Activated CD4-positive, alpha-beta T cell treated with anti-CD3 and anti-CD28 coated beads, Interleukin-2, Interleukin-4, amounts not matched to agents 100 ng/mL and 50 ng/mL, durations not matched to agents 16 hours and 8 hours (primary cell): ENCODE data around the gene G2E3.
A peak's percentile ranks its signal among the peaks of the same experiment; 100 is the strongest.
"Not testable (repeated sequence)": the region's sequence is repeated elsewhere in the genome, so short reads cannot be mapped to it uniquely, and the experiment has no call there.

ENCODE experiments used
- DNase-seq: peaks from one replicate; pipeline ENCODE4 v3.0.0-alpha.2; 2020; ENCODE audit warnings: low spot score

Gene G2E3

DNA sequence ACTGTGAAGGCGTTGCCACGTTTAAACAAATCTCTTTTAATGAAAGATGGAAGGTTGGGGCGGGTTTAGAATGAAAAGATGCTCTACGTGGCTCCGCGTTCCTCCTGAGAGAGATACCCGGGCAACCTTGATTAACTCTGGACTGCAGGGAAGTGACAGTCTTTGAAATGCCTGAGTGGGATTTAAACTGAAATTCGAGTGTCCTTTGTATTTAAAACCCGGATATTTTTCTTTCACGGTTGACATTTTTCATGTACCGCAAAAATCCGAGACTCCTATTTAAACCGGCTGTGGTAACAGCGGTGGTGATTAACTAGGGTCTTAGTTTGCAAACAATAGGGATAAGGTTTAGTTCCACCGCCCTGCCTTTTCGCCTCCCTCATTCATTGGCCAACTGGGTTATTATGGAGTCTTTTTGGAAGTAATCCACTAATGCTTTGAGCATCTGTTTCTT is 707 bp downstream of the G2E3 start:
- DNase-seq = no peak

DNA sequence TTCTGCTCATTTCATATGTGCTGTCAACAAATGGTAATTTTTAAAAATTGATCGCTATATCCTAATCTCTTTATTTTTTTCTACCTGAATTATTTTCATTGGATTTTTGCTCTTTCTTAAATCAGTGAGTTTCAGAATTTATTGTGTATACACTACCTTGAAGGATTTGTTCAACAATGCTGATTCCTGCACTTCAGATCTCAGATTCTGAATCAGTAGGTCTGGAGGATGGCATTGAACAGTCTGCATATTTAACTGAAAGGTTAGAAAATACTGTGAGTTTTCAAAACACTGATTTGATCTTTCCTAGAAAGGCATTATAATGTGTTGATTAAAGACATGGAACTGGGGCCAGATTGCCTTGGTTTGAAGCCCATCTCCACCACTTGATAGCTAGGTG is 1.6 kb downstream of the G2E3 start:
- DNase-seq = no peak

DNA sequence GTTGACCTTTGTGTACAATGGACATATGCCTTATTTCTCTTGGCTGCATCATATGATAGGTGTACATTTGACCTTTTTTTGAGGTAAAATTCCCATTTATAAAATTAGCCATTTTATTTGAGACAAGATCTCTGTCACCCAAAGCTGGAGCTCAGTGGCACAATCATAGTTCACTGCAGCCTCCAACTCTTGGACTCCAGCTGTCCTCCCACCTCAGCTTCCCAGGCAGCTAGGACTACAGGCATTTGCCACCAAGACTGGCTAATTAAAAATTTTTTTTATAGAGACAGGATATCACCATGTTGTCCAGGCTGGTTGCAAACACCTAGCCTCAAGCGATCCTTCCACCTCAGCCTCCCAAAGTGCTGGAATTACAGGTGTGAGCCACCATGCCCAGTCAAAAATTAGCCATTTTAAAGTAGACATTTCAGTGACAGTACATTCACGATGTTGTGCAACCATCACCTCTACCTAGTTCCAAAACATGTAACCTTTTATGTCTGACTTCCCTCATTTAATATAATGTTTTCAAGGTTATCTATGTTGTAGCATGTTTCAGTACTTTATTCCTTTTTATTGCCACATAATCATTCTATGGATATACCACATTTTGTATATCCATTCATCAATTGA is 5.4 kb downstream of the G2E3 start:
- no peak for DNase-seq

DNA sequence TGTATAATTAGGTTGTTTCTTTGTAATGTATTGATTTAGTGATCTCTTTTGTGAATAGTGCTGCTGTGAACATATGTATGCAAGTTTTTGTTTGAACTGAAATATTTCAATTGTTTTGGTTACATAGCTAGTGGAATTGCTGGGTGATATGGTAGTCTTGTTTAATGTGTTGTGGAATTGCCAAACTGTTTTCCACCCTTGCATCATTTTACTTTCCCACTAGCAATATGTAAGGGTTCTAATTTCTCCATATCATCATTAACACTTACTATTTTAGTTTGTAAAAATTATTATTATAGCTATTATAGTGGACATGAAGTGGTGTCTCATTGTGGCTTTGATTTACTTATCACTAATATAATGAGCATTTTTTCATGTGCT is 5.9 kb downstream of the G2E3 start:
- DNase-seq = no peak

DNA sequence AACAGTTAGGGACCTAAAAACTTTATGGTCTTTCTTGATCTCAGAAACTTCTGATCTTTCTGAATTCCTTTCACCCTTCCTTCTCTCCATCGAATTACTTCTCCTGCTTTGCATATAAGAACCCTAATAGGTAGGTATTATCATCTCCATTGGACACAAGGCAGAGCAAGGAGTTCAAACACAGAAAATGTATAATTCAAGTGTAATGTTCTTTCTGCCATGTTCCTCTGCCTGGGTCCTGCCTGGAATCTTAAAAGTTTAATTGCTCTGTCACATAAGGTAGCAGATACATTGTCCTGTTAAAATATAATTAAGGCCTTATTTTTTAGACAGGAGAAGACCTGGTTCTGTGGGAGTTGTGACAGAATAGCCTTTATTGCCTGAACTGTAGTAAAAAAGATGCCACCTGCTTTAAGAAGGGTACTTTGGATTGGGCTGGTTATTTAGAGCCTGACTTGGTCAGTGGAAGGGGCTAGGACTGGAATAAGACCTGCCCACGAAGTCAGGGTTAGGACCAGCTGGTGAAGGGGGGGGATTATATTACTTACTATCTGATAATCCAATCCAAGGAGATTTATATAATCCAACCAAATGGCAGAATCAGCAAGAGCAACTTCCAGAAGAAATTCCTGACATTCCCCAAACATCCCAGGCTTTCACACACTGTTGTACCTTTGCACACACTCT is 10.4 kb downstream of the G2E3 start:
- no peak for DNase-seq

DNA sequence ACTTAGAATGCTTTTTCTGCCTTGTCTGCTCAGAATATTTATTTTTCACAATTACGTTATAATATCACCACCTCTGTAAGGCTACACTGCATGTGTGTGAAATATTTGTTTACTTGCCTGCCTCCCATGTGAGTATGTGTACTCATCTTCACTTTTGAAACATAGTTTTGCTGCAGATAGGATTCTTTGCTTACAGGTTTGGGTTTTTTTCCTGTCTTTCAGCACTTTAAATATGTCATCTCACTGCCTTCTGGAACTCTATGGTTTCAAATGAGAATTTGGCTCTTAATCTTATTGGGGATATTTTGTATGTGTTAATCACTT is 10.9 kb downstream of the G2E3 start:
- no peak for DNase-seq

DNA sequence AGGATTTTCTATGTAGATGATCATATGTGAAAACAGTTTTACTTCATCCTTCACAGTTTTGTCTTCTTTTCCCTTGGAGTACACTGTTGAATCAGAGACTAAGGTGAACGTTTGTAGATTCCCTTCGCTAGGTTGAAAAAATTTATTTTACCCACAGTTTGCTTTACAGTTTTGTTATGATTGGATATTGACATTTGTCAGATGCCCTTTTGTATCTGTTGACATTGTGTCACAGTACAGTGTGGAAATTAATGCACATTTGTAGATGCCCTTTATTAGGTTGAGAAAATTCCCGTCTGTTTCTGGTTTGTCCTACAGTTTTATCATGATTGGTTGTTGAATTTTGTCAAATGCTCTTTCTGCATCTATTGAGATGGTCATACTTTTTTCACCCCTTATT is 13.3 kb downstream of the G2E3 start:
- no peak for DNase-seq

DNA sequence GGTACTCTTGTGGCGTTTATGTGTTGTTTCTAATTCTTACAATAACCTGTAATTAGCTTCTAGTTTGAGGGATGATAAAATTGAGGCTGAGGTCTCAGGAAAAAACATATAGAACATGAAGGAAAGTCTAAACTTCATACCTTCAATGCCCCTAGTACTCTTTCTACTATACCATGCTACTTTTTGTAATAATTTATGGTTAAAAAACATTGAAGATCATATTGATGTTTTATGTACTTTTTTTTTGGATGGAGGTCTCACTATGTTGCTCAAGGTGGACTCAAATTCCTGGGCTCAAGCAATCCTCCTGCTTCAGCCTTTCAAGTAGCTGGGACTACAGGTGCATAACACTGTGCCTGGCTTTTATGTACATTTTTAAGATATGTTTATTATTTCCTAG is 13.8 kb downstream of the G2E3 start:
- DNase-seq = no peak

DNA sequence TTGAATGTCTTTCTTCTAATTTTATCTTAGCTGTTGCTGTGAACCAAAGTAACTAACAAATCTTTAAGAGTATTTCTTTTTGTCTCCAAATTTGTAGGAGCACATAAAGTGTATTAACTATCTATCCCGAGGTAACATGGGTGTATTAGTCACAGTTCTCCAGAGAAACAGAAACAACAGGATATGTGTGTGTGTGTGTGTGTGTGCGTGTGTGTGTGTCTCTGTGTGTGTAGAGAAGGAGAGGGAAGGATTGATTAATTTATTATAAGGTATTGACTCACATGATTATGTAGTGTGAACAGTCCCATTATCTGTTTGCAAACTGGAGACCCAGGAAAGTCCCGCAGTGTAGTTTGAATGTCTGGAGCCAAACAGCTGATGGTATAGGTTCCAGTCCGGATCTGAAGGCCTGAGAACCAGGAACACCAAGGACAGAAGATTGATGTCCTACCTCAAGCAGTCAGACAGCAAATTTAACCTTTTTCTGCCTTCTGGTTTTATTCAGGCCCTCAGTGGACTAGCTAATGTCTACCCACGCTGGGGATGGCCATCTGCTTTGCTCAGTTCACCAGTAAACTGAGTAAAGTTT is 14.4 kb downstream of the G2E3 start:
- DNase-seq = no peak

DNA sequence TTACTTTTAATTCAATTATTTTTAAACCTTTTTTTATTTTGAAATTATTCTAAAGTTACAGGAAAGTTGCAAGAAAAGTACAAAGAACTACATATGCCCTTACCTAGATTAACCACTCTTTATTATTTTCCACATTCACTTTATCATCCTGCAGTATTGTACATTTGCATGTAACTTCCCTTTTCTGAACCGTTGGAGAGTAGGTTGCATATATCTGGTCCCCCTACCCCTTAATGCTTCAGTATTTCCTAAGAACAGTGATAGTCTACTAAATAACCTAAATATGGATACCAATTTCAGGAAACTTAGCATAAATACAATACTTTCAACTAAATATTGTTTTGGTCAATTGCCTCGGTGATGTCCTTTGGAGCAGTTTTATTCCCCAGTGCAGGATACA is 15.0 kb downstream of the G2E3 start:
- no peak for DNase-seq

DNA sequence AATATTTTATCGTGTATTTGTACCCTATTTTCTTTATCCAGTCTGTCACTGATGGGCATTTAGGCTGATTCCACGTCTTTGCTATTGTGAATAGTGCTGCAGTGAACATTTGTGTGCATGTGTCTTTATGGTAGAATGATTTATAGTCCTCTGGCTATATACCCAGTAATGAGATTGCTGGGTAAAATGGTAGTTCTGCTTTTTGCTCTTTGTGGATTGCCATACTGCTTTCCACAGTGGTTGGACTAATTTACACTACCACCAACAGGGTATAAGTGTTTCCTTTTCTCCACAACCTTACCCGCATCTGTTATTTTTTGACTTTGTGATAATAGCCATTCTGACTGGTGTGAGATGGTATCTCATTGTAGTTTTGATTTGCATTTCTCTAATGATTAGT is 15.8 kb downstream of the G2E3 start:
- DNase-seq = not testable (repeated sequence)

DNA sequence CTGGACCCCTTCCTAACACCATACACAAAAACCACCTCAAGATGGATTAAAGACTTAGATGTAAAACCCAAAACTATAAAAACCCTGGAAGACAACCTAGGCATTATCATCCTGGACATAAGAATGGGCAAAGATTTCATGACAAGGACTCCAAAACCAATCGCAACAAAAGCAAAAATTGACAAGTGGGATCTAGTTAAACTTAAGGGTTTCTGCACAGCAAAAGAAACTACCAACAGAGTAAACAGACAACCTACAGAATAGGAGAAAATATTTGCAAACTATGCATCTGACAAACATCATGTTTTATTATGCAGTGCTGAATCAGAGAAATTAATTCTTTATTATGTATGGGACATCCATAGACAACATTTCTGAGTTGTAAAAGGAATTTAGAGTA is 17.4 kb downstream of the G2E3 start:
- not testable (repeated sequence) for DNase-seq

DNA sequence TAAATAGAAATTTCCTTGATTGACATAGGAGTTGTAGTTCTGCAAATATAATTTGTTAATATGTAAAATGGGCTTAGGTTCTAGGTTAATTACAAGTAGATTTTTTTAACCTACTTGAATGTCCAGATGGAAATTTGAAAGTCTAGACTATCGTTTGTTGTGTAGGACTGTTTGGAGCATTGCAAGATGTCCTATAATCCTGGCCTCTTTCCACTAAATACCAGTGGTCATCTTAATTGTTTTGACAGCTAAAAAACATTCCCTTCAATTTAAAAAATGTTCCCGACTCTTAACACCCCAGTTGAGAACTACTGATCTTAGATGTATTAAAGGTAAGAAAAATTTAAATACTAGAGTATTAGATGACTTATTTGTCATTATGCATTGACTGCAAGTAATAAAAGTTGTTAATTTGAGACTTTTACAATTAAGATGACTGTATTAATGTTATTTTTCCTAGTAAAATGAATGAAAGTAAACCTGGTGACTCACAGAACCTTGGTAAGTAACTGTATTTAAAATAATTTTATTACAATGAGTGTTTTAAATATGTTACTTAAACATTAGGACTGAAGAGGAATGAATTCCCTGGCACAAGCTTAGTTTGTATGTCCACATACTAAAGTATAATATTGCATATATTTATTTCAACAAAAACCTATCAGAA is 21.8 kb downstream of the G2E3 start:
- DNase-seq = no peak

DNA sequence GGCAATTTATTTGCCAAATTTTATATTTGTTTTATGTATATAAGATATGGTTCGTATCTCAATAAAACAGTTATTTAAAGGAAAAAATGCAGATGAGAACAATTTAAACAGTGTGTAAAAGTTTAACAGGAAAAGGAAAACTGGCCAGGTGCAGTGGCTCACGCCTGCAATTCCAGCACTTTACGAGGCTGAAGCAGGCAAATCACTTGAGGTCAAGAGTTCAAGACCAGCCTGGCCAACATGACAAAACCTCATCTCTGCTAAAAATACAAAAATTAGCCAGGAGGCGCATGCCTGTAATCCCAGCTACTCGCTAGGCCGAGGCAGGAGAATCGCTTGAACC is 22.3 kb downstream of the G2E3 start:
- DNase-seq = no peak

DNA sequence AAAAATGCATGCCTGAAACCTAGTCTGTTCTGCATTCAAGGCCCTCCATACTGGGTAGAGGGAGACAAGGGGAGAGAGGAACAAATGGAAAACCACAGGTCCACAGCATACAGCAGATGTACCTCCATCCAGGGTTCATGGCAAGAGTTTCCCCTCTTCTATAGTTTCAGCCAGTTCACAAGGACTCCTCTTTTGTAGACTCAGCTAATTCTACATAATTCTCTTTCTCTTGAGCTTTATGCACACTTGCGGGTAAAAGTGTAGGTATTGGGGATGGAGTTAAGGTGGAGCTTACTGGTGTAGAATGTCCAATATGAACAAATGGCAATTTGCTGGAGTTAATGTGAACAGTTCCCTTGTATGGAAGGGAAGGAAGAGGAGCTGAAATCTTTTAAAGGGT is 23.4 kb downstream of the G2E3 start:
- DNase-seq = no peak

DNA sequence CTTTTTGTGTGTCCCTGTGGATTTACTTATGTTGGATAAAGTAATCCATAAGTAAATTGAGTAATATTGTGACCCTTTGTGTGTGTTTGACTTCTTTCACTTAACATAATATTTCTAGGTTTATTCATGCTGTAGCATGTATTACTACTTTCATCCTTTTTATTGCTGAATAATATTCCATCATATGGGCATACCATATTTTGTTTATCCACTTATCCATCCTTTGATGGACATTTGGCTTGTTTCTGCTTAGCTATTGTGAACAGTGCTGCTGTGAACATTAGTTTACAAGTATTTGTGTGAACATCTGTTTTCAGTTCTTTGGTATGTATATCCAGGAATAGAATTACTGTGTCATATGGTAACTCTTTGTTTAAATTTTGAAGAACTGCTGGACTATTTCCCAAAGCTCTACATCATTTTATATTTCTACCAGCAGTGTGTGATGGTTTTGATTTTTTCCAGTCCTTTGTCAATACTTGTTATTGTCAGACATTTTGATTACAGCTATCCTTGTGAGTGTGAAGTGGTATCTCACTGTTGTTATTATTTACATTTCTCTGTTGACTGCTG is 25.2 kb downstream of the G2E3 start:
- DNase-seq = no peak

DNA sequence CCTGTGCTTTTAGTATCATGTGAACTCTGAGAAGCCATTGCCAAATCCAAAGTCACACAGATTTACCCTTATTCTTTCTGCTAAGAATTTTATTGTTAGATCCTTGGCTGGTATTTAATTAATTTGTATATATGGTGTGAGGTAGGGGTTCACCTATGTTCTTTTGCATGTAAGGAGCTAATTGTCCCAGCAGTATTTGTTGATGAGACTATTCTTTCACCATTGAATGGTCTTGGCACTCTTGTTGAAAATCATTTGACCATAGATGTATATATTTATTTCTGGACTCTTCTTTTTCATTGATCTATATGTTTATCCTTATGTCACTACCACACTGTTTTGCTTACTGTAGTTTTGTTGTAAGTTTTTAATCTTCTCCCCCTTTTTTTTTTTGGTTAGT is 26.2 kb downstream of the G2E3 start:
- no peak for DNase-seq

DNA sequence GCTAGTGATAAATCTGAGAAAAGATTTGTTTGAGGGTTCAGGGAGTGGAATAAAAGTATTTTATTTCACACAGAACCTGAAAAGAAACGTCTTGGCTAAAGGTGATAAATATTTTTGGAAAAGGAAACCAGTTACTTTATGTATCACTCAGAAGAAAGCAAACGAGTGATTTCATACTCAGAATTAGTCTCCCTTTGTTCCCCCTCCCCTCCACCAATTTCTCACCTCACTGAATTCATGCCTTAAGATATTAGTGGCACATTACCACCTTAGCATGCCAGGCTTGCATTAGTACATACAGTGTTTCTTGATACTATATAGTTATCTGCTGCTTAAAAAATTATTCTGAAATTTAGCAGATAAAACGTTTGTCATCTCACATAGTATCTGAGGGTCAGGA is 28.2 kb downstream of the G2E3 start:
- peak; percentile 25 for DNase-seq

DNA sequence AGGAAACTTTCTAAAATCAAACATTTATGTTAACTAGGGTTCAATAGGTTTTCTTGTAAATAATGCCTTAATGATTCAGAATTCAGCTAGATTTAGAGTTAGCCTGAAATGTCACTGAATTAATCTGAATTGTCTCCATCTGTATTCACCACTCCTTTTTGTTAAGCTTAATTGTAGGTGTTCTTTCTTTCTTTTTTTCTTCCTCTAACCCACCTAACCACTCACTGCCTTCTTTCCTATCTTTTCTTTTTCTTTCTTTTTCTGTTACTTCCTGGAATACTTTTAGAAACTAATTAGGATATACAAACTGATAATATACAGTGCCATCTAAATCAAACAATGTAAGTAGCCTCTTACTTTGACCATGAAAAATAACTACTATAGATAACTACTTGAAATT is 29.9 kb downstream of the G2E3 start:
- no peak for DNase-seq

DNA sequence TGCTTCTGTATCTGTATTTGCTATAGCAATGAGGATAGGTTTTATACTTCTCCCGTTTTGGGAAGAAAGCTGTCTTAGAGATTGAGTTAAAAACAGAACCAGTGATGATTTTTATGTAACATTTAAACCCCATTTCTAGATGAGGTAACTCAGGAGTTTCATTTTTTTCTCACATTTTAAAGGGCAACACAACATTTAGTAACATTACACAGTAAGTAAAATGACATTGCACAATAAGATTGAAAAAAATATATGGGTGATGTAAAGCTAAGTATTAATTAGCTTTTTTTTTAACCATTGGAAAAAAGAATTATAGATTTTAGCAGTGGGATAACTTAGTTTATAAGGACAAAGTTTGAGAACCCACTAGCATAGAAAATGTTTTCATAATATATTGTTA is 38.0 kb downstream of the G2E3 start:
- DNase-seq = no peak

DNA sequence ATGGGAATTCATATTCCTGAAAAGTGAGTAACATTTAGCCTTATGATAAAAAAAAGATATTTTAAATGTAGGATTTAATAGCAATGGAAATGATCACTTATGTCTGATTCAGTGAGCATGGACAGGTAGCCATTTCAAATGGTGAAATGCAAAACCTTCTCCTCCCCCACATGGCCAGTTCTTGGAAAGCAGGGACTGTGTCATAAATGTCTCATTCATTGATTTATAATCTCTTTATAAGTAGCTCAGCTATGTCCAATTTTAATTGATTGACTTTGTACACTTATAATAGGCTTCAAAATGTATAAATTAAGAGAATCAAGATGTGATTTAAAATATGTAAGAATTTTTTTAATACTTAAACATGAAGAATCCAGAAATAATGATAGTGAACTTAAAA is 38.5 kb downstream of the G2E3 start:
- no peak for DNase-seq

DNA sequence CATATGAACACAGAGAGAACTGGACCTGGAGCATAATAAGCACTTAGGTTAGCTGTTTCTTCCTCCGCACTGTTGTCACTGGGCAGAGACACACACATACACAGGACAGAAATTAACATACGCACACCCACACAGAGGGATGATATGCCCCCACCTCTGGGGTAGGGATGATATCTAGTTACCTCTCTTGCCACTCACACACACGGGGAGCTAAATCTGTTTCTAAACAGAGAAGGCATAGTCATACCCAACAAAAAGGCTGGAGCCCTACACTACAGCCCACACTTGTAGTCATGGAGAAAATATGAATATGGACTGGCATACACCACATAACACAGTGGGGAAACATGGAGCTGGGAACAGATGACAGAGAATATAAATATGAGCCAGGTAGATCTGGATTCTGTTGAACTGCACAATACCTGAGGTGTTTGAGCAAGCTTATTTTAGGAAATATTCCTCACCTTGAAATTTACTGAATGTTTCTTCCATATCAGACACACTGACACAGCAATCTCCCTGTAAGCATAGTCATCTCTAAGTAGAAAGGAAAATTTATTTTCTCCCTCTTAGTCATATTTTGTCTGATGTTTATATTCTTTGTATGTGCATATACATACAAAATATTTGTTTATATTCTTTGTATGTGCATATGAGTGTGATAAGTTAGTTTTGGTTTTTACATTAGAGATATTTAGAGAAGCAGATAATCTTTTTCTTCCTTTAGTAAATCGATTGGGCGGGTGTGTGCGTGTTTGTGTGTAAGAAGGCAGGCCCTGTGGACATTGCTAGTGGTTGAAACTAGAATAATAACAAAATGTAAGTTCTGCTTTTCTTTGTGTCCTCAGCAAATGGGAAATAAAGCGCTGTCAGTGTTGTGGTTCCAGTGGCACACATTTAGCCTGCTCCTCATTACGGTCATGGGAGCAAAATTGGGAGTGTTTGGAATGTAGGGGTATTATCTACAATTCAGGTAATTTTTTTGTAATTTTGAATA is 42.3 kb downstream of the G2E3 start:
- DNase-seq = no peak
